ENCODE data around the gene RETREG1.
"Not testable (repeated sequence)": the region's sequence is repeated elsewhere in the genome, so short reads cannot be mapped to it uniquely, and the experiment has no call there.

The RETREG1 gene

DNA sequence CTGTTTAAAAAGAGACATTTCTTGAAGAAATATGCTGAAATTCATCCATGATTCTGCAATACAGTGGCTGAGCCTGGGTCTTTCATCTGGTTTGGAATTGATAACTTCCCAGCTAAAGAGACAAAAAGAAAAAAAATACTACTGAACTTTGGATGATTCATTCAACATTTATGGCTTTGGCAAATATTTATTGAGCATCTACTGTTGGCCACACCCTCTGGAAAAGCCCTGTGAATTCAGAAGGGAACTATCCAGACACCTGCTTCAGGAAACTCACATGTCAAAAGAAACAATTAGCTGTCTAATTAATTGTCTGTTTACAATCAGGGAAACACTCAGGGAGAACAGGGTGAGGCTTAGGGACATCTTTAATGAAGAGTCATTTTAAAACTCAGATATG is 133.4 kb downstream of the RETREG1 start:
- no peak for DNase-seq

GRCh38 chr5:16482891-16483290 is 133.9 kb downstream of the RETREG1 start:
- no peak for DNase-seq

GRCh38 chr5:16480821-16481538 is 135.8 kb downstream of the RETREG1 start:
- no peak for DNase-seq

- no peak for DNase-seq
These were observed 136.7 kb downstream of the RETREG1 start for GRCh38 chr5:16480144-16480543.

- DNase-seq = no peak
These were observed 139.3 kb downstream of the RETREG1 start for GRCh38 chr5:16477541-16477940.

DNA sequence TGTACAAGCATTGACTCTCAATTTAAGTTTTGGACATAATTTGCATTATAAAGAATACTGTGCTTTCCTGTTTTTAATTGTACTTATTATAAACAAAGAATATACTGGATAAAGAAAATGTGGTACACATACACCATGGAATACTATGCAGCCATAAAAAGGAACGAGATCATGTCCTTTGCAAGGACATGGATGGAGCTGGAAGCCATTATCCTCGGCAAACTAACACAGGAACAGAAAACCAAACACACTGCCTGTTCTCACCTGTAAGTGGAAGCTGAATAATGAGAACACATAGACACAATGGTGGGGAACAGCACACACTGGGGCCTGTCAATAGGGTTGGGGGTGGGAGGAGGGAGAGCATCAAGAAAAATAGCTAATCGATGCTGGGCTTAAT is 140.4 kb downstream of the RETREG1 start:
- not testable (repeated sequence) for DNase-seq

- DNase-seq = no peak
These were observed 145.4 kb downstream of the RETREG1 start for GRCh38 chr5:16471387-16471786.

- peak; percentile 80 for DNase-seq
These were observed 149.2 kb downstream of the RETREG1 start for GRCh38 chr5:16467363-16468219.

DNA sequence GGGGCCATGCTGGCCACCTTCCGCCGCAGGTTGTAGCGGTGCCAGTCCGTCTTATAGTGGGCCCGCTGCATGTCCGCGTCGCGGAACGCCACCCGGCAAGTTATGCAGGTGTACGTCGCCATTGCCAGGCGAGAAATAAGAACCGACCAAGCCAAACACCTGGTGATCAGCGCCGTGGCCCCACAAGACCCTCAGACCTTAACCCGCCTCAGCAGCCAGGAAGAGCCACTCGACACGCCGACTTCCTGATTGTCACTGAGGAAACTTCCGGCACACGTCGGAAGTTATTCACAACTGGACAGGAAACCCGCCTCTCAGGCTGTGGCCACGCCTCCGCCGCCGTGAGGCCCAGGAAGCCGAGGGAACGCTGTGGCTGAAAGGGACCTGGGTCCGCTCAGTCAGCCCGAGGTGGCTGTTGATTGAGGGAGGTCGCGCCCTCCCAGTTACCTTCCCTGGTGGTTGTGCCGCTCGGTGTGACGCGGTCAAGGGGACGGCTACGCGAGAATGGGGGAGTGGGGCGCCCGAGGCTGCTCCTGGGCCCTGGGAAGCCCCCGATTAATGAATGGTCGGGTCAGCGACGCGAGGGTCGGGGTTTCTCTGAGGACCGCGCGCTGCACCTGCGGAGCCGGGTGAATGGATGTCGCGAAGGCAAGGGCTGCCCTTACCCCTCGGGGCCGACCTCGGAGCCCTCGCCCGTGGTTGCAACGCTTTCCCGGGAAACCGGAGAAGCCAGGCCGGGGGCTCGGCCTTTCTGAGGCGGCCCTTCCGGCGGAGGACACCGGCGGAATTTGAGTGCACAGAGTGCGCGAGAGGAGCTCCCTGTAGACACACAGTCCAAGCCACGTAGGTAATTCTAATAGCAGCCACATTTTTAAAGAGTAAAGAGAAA is 151.0 kb downstream of the RETREG1 start, which contains the start of gene ZNF622:
Gene ZNF622, minus strand, starts transcription at position 257 of the 889 bp plus-strand sequence. Its CDS starts 135 bp downstream, at position 122.
- peak; percentile 94 for DNase-seq

DNA sequence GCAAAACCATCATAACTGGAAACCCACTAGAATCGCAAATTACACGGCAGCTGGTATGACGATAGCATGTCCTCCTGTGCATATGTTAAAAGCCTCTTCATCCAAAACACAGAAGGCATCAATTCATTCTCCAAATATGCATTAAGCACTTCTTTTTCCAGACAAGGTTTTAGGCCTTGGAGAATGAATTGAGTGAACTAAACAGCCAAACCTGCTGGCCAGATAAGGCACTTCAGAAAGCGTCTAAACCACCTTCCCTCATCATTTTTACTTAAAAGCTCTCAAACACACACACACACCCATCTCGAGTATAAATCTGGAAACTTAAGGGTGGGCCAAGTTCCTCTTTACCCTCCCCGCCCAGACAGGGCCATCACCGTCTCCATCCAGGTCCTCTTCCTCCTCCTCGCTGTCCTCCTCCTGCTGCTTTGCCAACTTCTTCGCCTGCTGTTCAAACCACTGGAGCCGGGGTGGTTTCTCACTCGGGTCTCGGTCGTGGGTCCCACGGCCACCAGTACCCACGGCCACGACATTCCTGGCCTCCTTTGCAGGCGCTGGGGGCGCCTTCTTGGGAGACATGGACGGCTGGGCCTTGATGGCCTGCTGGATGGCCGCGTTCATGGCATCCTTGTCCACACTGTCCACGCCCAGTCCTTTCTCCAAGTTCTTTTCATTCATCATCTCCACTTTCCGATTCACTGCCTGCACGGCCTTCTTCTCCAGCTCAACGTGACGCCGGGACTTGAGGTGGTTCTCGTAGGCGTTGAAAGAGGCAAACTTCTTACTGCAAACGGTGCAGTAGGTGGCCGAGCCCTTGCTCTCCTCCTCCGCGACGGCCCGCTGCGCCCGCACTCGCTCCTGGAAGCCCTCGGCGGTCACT is 151.9 kb downstream of the RETREG1 start:
- DNase-seq = no peak

DNA sequence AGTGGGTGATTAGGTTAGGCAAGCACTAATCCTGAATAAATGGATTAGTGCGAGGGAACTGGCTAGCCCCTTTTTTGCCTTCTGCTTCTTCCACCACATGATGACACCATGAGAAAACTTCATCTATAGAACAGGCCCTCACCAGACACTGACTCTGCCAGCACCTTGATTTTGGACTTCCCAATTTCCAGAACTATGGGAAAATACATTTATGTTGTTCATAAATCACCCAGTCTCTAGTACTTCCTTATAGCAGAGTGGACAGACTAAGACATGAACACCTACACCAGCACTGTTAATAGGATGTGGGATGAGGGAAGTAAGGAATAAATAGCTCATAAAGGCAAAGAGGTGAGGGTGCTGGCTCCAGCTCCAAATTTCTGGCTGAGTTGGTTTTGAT is 152.6 kb downstream of the RETREG1 start:
- no peak for DNase-seq

- no peak for DNase-seq
These were observed 155.0 kb downstream of the RETREG1 start for GRCh38 chr5:16461782-16462181.

DNA sequence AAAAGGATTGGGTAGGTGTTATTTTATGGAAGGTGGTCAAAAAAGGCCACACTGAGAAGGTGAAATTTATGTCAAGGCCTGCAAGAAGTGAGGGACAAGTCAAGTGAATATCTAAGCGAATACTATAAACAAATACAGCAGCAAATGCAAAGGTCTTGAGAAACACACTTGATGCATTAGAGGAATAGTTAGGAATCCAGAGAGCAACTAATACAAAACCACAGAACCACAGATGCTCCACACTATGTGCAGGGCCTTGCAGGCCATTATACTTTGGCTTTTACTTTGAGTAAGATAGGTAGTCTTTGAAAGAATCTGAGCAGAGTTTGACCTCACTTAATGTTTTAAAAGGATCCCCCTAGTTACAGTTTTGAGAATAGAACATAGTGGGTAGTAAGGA is 155.8 kb downstream of the RETREG1 start:
- no peak for DNase-seq

GRCh38 chr5:16459451-16459850 is 157.3 kb downstream of the RETREG1 start:
- no peak for DNase-seq

GRCh38 chr5:16457853-16458252 is 158.9 kb downstream of the RETREG1 start:
- DNase-seq = no peak

GRCh38 chr5:16457451-16457850 is 159.3 kb downstream of the RETREG1 start:
- DNase-seq = no peak

DNA sequence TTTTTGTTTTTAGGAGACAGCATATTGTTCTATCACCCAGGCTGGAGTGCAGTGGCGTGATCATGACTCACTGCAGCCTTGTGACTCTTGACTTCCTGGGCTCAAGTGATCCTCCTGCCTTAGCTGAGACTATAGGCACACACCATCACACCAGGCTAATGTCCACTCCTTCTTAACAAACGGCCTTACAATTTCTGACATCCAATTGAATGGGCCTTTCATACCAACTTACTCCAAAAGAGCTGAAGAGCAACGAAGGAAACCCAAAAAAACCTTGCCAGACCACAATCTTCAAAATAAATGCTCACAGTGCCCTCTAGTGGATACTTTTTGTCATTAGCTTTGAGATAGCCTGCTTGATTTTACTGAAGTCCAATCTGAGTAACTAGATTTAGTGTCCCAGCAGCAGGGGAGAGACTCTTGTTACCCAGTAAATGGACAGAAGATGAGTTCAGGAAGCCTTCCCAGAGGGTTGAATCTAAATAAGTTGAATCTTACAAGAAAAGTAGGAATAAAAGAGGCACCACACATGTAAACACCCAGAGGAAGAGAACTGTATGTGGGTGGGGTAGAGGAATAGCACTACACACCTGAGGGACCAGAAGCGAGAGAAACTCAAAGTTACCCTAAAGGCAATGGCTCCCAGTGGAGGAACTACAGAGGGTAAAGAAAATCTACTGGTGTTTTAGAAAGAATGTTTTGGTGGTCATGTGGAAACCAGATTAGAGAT is 160.5 kb downstream of the RETREG1 start:
- peak; percentile 69 for DNase-seq

DNA sequence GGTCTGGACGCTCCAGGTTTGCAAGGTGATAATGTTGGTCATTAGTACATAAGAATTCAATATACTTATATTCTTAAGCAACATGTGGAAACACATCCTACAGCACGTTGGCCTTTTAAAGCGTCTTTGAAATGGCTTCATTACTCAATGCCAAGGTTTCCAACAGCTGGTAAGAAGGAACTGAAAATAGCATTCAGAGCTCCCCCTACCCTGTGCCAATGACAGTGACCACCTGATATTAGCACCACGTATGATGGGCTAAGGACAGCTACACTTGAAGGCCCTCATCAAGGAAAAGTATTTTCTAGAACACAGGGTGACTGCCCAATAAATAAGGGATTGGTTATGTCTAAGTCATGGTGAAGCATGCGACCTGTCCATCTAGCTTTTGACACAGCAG is 161.1 kb downstream of the RETREG1 start:
- DNase-seq = no peak

- no peak for DNase-seq
These were observed 162.1 kb downstream of the RETREG1 start for GRCh38 chr5:16454686-16455085.

DNA sequence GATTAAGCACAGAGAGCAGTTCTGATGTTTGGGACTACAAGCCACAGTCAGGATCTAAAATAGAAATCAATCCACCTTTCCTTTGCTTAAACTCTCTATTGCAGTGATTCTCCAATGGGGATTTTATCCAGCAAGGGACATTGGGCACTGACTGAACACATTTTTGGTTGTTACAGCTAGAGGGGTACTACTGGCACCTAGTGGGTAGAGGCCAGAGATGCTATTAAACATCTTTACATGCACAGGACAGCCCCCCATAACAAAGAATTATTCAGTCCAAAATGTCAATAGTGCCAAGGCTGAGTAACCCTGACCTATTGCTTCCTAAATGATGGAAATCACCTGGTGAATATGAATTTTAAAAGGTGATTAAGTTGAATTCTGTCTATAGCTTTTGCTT is 163.2 kb downstream of the RETREG1 start:
- DNase-seq = no peak

GRCh38 chr5:16450163-16450562 is 166.6 kb downstream of the RETREG1 start:
- DNase-seq = no peak

Data from activated CD4-positive, alpha-beta T cell treated with anti-CD3 and anti-CD28 coated beads, Interleukin-10, Interleukin-2, amounts not matched to agents 100 ng/mL and 50 ng/mL, durations not matched to agents 16 hours and 8 hours (primary cell).